Right lobe of liver (tissue), 4 donors: ENCODE measurements around the gene STEAP1B.

Experiments used
- POLR2A ChIP-seq: fragments of 450-650 bp; IDR thresholded peaks from one replicate; pipeline ENCODE4 v1.6.1; 2017; ENCODE audit warnings: antibody characterized with exemption, mild to moderate bottlenecking
- TF ChIP-seq, protein P1 (sequence below), 4 donors: fragments of 200-600 bp in 3 of 4; fragments of 450-650 bp in 1 of 4; IDR thresholded peaks; one replicate each; pipeline versions ENCODE4 v1.5.1 to v1.8.0; 2016 to 2022; ENCODE audit warnings: antibody characterized with exemption in 4 of 4, mild to moderate bottlenecking in 2 of 4
- donor health status: DM: no; HTN: no; CAD: no.
- donor health status: DM: no; HTN: no; CAD: no.
- donor health status: DM: no; HTN: yes; CAD: no.

DNA sequence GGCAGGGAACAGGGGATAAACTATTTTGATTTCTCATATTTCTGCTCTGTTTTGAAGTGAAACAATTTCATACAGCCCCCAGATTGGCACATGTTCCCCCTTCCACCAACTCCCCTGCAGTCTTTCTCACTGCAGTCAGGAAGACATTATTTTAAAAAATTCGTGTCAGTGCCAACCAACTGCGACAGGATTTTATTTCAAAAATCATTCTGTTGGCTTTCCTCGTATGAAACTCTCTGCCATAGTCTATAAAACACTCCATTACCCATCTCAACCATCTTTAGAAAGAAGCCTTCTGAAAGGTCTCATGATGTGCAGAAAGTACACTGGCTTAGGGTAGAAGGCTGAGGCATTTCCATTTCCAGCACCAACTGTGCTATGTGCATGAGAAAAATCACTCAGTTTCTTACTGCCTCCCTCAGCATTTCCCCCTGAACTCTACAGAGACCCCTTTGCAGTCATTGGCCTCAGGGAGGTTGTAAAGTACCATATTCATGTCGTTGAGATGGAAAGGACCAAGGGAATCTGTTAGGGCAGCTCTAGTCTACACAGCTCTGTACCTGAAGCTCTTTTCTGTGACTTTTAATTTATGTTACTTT lies 46.9 kb downstream of the STEAP1B start:
- TF ChIP-seq, protein P1, sequence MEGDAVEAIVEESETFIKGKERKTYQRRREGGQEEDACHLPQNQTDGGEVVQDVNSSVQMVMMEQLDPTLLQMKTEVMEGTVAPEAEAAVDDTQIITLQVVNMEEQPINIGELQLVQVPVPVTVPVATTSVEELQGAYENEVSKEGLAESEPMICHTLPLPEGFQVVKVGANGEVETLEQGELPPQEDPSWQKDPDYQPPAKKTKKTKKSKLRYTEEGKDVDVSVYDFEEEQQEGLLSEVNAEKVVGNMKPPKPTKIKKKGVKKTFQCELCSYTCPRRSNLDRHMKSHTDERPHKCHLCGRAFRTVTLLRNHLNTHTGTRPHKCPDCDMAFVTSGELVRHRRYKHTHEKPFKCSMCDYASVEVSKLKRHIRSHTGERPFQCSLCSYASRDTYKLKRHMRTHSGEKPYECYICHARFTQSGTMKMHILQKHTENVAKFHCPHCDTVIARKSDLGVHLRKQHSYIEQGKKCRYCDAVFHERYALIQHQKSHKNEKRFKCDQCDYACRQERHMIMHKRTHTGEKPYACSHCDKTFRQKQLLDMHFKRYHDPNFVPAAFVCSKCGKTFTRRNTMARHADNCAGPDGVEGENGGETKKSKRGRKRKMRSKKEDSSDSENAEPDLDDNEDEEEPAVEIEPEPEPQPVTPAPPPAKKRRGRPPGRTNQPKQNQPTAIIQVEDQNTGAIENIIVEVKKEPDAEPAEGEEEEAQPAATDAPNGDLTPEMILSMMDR (IDR thresholded peaks at IDR 0.05), result no peak
- no peak for TF ChIP-seq POLR2A
